GM23248 (cell line): ENCODE results near the gene POU5F1.

Experiments
- EZH2 ChIP-seq: fragments of 200-600 bp; sonication (generic); IDR thresholded peaks from 2 replicates; pipeline ENCODE4 v1.6.1; 2018; ENCODE audit warnings: antibody characterized with exemption, mild to moderate bottlenecking; ENCODE audit not compliant: insufficient read depth, poor library complexity, severe bottlenecking
- EZH2phosphoT487 ChIP-seq: fragments of 200-600 bp; sonication (generic); IDR thresholded peaks from 2 replicates; pipeline ENCODE4 v1.6.1; 2018; ENCODE audit warnings: antibody characterized with exemption, moderate library complexity, mild to moderate bottlenecking, low read depth; ENCODE audit not compliant: insufficient read depth

DNA sequence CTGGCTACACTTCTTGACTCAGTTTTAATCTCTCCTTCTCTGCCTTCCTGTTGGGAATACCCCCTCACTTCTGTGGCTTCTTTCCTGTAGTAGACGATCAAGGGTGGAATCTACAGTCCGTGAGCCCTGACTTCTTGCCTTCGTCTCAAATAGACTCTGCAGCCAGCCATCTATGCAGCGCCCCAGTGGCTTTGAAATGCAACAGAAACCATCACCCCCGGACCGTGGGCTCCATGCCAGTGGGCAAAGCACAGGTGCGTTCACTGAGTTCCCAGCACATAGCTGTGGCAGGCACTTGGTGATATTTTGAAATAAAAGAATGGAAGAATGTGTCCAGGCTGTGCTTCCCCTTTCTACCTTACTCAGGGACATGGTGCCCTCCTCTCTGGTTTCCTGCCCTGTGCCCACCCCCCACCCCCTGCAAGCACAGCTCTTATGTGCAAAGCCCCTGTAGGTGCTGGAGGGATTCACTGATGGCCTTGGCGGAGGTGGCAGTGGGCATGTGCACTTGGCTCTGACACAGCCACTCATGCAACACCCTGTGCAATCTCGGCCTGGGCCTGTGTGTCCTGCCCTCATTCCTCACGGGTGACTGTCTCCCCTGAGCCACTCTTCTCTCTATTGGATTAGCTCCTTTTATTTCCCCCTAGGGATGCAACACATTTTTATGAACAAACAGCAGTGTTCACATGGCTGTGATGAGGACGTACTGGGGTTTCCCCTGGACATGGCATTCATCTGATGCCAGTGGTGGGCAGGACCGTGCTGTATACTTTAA is 44.7 kb downstream of the POU5F1 start:
- TF ChIP-seq EZH2 (no peak), EZH2phosphoT487 (no peak)
